Liver (tissue), 9 donors: ENCODE results near the gene TNFSF10. TPM values are rescaled to one million over a fixed set of nuclear protein-coding genes. Genes with fewer than 3 reads are reported as not detected.

Source experiments
- DNase-seq: peaks from one replicate; pipeline ENCODE4 v3.0.0-alpha.2; 2017; ENCODE audit warnings: low spot score
- H3K27ac ChIP-seq, 2 donors: one replicate each; pipeline ENCODE4 v1.7.0; 2013; ENCODE audit warnings: inconsistent platforms in 2 of 2, low read length in 2 of 2, control low read depth in 1 of 2, low read depth in 1 of 2, mild to moderate bottlenecking in 1 of 2
- H3K27me3 ChIP-seq, 4 donors: one replicate each; pipeline versions ENCODE4 v1.6.1 to v1.7.0; 2013; ENCODE audit warnings: low read length in 3 of 4, inconsistent platforms in 1 of 4, mild to moderate bottlenecking in 1 of 4, moderate library complexity in 1 of 4; ENCODE audit not compliant: control insufficient read depth in 4 of 4, insufficient read depth in 4 of 4
- H3K36me3 ChIP-seq, 4 donors: one replicate each; pipeline versions ENCODE4 v1.6.1 to v1.7.0; 2013; ENCODE audit warnings: low read length in 3 of 4, mild to moderate bottlenecking in 3 of 4, low read depth in 1 of 4, moderate library complexity in 1 of 4; ENCODE audit not compliant: control insufficient read depth in 4 of 4, insufficient read depth in 3 of 4
- H3K4me1 ChIP-seq, 4 donors: one replicate each; pipeline versions ENCODE4 v1.6.1 to v1.7.0; 2013; ENCODE audit warnings: low read length in 3 of 4, mild to moderate bottlenecking in 3 of 4, moderate library complexity in 1 of 4; ENCODE audit not compliant: control insufficient read depth in 4 of 4, insufficient read depth in 4 of 4
- H3K4me3 ChIP-seq, 3 donors: one replicate each; pipeline versions ENCODE4 v1.6.1 to v1.7.0; 2013; ENCODE audit warnings: low read length in 3 of 3, control low read depth in 1 of 3, low read depth in 1 of 3, mild to moderate bottlenecking in 1 of 3
- H3K9ac ChIP-seq, 2 donors: one replicate each; pipeline ENCODE4 v1.7.0; 2013; ENCODE audit warnings: low read length in 2 of 2, mild to moderate bottlenecking in 2 of 2, moderate library complexity in 2 of 2, control low read depth in 1 of 2, low read depth in 1 of 2
- H3K9me3 ChIP-seq, 4 donors: one replicate each; pipeline versions ENCODE4 v1.6.1 to v1.7.0; 2013; ENCODE audit warnings: low read length in 3 of 4; ENCODE audit not compliant: control insufficient read depth in 4 of 4
- EGR1 ChIP-seq, 2 donors: IDR thresholded peaks; 2 replicates each; pipeline ENCODE4 v1.6.1; 2016 to 2018; ENCODE audit warnings: antibody characterized with exemption in 2 of 2, low read depth in 2 of 2
- FOXA1 ChIP-seq: IDR thresholded peaks from 2 replicates; pipeline ENCODE4 v1.6.1; 2016; ENCODE audit warnings: antibody characterized with exemption
- FOXA2 ChIP-seq: IDR thresholded peaks from 2 replicates; pipeline ENCODE4 v1.6.1; 2016; ENCODE audit warnings: antibody characterized with exemption
- GABPA ChIP-seq, 2 donors: IDR thresholded peaks in 1 of 2; conservative IDR thresholded peaks in 1 of 2; 2 replicates each; pipeline ENCODE4 v1.6.1; 2016; ENCODE audit warnings: antibody characterized with exemption in 2 of 2, mild to moderate bottlenecking in 1 of 2, moderate library complexity in 1 of 2
- HNF4A ChIP-seq, 2 donors: conservative IDR thresholded peaks; 2 replicates each; pipeline ENCODE4 v1.6.1; 2016; ENCODE audit warnings: antibody characterized with exemption in 2 of 2, mild to moderate bottlenecking in 2 of 2
- JUND ChIP-seq, 2 donors: IDR thresholded peaks; 2 replicates each; pipeline ENCODE4 v1.6.1; 2016; ENCODE audit warnings: antibody characterized with exemption in 2 of 2
- RAD21 ChIP-seq, 2 donors: IDR thresholded peaks; 2 replicates each; pipeline ENCODE4 v1.6.1; 2016; ENCODE audit warnings: antibody characterized with exemption in 2 of 2, mild to moderate bottlenecking in 2 of 2
- SP1 ChIP-seq: IDR thresholded peaks from 2 replicates; pipeline ENCODE4 v1.6.1; 2018; ENCODE audit warnings: antibody characterized with exemption, mild to moderate bottlenecking
- YY1 ChIP-seq: IDR thresholded peaks from 2 replicates; pipeline ENCODE4 v1.6.1; 2016; ENCODE audit warnings: antibody characterized with exemption, mild to moderate bottlenecking
- WGBS: extraction: QIAGEN DNeasy Blood & Tissue Kit; methylation state at CpG from one replicate; pipeline ENCODE4 v1.1.7; 2013; 5-methylcytosine and 5-hydroxymethylcytosine counted together
- polyA plus RNA-seq, 2 donors: library from polyadenylated mRNA; stranded (reverse) in 1 of 2; unstranded in 1 of 2; fragments of 200-250 nt in 1 of 2; fragments of >200 nt in 1 of 2; fragmentation: Nextera tagmentation in 1 of 2; extraction: Ambion mirVana in 1 of 2; gene quantifications; one replicate each; pipeline versions ENCODE4 v1.2.1 to v1.2.3, GENCODE V29; 2013 to 2015
- total RNA-seq, 2 donors: library from RNA; depleted of rRNA; stranded (reverse); fragments of >200 nt; gene quantifications; one replicate each; pipeline ENCODE4 v1.2.3, GENCODE V29; 2014
- TF ChIP-seq, protein P1 (sequence below): IDR thresholded peaks from 2 replicates; pipeline ENCODE4 v1.6.1; 2016; ENCODE audit warnings: antibody characterized with exemption, mild to moderate bottlenecking
- TF ChIP-seq, protein P2 (sequence below): IDR thresholded peaks from 2 replicates; pipeline ENCODE4 v1.6.1; 2016; ENCODE audit warnings: antibody characterized with exemption
- TF ChIP-seq, protein P3 (sequence below): IDR thresholded peaks from 2 replicates; pipeline ENCODE4 v1.6.1; 2016; ENCODE audit warnings: antibody characterized with exemption
- TF ChIP-seq, protein P4 (sequence below): IDR thresholded peaks from 2 replicates; pipeline ENCODE4 v1.6.1; 2016; ENCODE audit warnings: antibody characterized with exemption
- donor health status: healthy.
- donor health status: healthy.
- donor health status: healthy.
- donor health status: healthy.
- donor health status: healthy.

Gene TNFSF10
- total and polyA plus RNA-seq, 4 donors: 16.2 to 67.1 (median 37.5) TPM

DNA sequence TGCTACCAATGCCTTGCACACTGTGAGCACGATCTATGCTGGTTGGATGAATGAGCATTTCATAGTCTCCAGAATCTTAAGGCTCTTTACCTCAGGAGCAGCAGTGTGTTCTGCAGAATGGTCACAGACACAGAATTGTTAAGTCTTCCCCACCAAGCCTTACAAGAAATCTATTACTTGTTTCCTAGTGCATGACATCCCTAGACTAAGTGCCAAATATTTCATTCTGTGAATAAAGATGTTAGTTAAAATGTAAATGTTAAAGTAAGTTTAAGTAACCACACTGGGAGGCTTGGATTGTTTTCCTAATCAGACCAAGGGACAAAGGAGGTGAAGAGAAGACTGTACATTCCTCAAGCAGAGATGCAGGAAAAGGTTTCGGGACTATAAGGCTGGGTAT lies 4.1 kb upstream of the TNFSF10 start:
- Histone ChIP-seq H3K36me3 (no peaks in the 10 kb centered on the region), H3K9ac (no peak overlapping the region), H3K4me1 (peaks cover 0 to 7% (median 7%) of the 10 kb centered on the region in 4 donors), H3K27ac (no peak overlapping the region), H3K9me3 (no peaks in the 10 kb centered on the region), H3K27me3 (no peaks in the 10 kb centered on the region), H3K4me3 (no peak overlapping the region)
- DNase-seq: no peak
- WGBS: 96% methylated on average over 2 of the region's 2 CpGs
- TF ChIP-seq, protein P1, sequence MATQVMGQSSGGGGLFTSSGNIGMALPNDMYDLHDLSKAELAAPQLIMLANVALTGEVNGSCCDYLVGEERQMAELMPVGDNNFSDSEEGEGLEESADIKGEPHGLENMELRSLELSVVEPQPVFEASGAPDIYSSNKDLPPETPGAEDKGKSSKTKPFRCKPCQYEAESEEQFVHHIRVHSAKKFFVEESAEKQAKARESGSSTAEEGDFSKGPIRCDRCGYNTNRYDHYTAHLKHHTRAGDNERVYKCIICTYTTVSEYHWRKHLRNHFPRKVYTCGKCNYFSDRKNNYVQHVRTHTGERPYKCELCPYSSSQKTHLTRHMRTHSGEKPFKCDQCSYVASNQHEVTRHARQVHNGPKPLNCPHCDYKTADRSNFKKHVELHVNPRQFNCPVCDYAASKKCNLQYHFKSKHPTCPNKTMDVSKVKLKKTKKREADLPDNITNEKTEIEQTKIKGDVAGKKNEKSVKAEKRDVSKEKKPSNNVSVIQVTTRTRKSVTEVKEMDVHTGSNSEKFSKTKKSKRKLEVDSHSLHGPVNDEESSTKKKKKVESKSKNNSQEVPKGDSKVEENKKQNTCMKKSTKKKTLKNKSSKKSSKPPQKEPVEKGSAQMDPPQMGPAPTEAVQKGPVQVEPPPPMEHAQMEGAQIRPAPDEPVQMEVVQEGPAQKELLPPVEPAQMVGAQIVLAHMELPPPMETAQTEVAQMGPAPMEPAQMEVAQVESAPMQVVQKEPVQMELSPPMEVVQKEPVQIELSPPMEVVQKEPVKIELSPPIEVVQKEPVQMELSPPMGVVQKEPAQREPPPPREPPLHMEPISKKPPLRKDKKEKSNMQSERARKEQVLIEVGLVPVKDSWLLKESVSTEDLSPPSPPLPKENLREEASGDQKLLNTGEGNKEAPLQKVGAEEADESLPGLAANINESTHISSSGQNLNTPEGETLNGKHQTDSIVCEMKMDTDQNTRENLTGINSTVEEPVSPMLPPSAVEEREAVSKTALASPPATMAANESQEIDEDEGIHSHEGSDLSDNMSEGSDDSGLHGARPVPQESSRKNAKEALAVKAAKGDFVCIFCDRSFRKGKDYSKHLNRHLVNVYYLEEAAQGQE: no peak
- TF ChIP-seq, protein P2, sequence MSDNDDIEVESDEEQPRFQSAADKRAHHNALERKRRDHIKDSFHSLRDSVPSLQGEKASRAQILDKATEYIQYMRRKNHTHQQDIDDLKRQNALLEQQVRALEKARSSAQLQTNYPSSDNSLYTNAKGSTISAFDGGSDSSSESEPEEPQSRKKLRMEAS: no peak
- no peak for TF ChIP-seq YY1
- TF ChIP-seq HNF4A (conservative IDR thresholded peaks at IDR 0.05): no peak

DNA sequence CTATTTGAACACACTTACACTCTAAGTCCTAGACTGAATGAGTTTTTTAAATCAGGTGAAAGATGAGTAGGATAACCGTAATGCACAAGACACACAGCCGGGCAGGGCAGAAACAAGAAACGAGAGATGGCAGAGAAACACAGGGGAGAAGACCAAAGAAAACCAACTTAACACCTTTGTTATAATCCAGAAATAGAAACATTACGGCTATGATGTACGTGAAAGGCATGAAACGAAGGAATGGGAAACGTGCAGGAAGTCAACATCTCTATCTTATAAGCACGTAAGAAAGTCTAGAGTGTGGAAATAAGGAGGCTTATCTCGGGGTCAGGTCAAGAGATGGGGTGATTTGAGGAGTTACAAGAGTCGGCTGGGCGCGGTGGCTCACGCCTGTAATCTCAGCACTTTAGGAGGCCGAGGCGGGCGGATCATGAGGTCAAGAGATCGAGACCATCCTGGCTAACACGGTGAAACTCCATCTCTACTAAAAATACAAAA lies 1.9 kb upstream of the TNFSF10 start:
- no peak overlapping the region for H3K9ac ChIP-seq
- no peak for DNase-seq
- TF ChIP-seq FOXA2: no peak
- no peak for TF ChIP-seq YY1
- TF ChIP-seq, protein P3, sequence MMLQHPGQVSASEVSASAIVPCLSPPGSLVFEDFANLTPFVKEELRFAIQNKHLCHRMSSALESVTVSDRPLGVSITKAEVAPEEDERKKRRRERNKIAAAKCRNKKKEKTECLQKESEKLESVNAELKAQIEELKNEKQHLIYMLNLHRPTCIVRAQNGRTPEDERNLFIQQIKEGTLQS: no peak
- TF ChIP-seq RAD21 (IDR thresholded peaks at IDR 0.05): no peak
- no peak for TF ChIP-seq EGR1 (IDR thresholded peaks at IDR 0.05; ENCODE audit: low read depth in 2 of 2)
- H3K36me3 ChIP-seq: no peaks in the 10 kb centered on the region
- H3K4me1 ChIP-seq: peaks cover 0 to 7% (median 6%) of the 10 kb centered on the region in 4 donors
- no peak overlapping the region for H3K4me3 ChIP-seq
- no peaks in the 10 kb centered on the region for H3K27me3 ChIP-seq
- H3K27ac ChIP-seq: no peak overlapping the region
- WGBS: 96% methylated on average over 18 of the region's 18 CpGs
- H3K9me3 ChIP-seq: no peaks in the 10 kb centered on the region

DNA sequence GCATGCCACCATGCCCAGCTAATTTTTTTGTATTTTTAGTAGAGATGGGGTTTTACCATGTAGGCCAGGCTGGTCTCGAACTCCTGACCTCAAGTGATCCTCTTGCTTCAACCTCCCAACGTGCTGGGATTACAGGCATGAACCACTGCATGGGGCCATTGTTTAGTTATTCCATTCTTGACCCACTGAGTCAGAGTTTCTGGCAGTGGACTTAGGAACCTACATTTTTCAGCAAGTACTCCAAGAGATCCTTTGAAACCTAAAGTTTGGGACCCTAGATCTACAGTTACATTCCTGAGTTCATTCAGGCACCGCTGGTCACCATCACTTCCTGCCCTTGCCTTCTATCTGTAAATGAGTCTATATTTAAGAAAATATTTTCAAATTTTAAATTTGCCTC lies 1.4 kb upstream of the TNFSF10 start:
- DNase-seq: no peak
- WGBS: 88% methylated on average over 3 of the region's 3 CpGs
- Histone ChIP-seq H3K9me3 (no peaks in the 10 kb centered on the region), H3K9ac (no peak overlapping the region), H3K27ac (no peak overlapping the region), H3K36me3 (no peaks in the 10 kb centered on the region), H3K4me1 (peaks cover 3 to 10% (median 9%) of the 10 kb centered on the region in 4 donors), H3K27me3 (no peaks in the 10 kb centered on the region), H3K4me3 (no peak overlapping the region)
- no peak for TF ChIP-seq YY1
- no peak for TF ChIP-seq JUND (IDR thresholded peaks at IDR 0.05)
- no peak for TF ChIP-seq HNF4A (conservative IDR thresholded peaks at IDR 0.05)
- TF ChIP-seq FOXA1: no peak
- TF ChIP-seq GABPA (IDR thresholded peaks at IDR 0.05 in 1 of 2, conservative IDR thresholded peaks at IDR 0.05 in 1 of 2): no peak
- TF ChIP-seq, protein P4, sequence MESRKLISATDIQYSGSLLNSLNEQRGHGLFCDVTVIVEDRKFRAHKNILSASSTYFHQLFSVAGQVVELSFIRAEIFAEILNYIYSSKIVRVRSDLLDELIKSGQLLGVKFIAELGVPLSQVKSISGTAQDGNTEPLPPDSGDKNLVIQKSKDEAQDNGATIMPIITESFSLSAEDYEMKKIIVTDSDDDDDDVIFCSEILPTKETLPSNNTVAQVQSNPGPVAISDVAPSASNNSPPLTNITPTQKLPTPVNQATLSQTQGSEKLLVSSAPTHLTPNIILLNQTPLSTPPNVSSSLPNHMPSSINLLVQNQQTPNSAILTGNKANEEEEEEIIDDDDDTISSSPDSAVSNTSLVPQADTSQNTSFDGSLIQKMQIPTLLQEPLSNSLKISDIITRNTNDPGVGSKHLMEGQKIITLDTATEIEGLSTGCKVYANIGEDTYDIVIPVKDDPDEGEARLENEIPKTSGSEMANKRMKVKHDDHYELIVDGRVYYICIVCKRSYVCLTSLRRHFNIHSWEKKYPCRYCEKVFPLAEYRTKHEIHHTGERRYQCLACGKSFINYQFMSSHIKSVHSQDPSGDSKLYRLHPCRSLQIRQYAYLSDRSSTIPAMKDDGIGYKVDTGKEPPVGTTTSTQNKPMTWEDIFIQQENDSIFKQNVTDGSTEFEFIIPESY: no peak
- no peak for TF ChIP-seq SP1
- TF ChIP-seq FOXA2: no peak
